Astrocyte of the spinal cord (primary cell): ENCODE results near the gene PNRC2.

ENCODE experiments used
- DNase-seq: peaks from one replicate; pipeline ENCODE4 v3.0.0; 2011; ENCODE audit warnings: low read depth, low spot score
- H3K4me3 ChIP-seq: 2 replicates; pipeline ENCODE4 v1.5.1; 2011; ENCODE audit warnings: low read depth, mild to moderate bottlenecking, low read length, moderate library complexity
- in situ Hi-C: cut with HindIII; loops from 2 replicates; pipeline ENCODE4 v1.10.0; 2017; ENCODE audit warnings: low sequenced_read_pairs
- TF ChIP-seq, protein P1 (sequence below): IDR thresholded peaks from 2 replicates; pipeline ENCODE4 v1.5.1; 2012; ENCODE audit warnings: low read depth, mild to moderate bottlenecking, low read length, inconsistent platforms

The PNRC2 gene

GRCh38 chr1:23927097-23927496 lies 32.5 kb upstream of the PNRC2 start:
- in situ Hi-C loops: no loop called here
- no peak for DNase-seq
- TF ChIP-seq, protein P1, sequence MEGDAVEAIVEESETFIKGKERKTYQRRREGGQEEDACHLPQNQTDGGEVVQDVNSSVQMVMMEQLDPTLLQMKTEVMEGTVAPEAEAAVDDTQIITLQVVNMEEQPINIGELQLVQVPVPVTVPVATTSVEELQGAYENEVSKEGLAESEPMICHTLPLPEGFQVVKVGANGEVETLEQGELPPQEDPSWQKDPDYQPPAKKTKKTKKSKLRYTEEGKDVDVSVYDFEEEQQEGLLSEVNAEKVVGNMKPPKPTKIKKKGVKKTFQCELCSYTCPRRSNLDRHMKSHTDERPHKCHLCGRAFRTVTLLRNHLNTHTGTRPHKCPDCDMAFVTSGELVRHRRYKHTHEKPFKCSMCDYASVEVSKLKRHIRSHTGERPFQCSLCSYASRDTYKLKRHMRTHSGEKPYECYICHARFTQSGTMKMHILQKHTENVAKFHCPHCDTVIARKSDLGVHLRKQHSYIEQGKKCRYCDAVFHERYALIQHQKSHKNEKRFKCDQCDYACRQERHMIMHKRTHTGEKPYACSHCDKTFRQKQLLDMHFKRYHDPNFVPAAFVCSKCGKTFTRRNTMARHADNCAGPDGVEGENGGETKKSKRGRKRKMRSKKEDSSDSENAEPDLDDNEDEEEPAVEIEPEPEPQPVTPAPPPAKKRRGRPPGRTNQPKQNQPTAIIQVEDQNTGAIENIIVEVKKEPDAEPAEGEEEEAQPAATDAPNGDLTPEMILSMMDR: no peak
- H3K4me3 ChIP-seq: no peak overlapping the region

- TF ChIP-seq, protein P1: no peak
- in situ Hi-C loops: no loop called here
These were observed 30.8 kb upstream of the PNRC2 start for GRCh38 chr1:23928789-23929188.

GRCh38 chr1:23930270-23930669 lies 29.4 kb upstream of the PNRC2 start:
- in situ Hi-C loops: no loop called here
- TF ChIP-seq, protein P1: no peak
- no peak for DNase-seq
- no peak overlapping the region for H3K4me3 ChIP-seq

More at GRCh38 chr1:23928789-23929188, 30.8 kb upstream of the PNRC2 start:
- H3K4me3 ChIP-seq: no peak overlapping the region
- no peak for DNase-seq

DNA sequence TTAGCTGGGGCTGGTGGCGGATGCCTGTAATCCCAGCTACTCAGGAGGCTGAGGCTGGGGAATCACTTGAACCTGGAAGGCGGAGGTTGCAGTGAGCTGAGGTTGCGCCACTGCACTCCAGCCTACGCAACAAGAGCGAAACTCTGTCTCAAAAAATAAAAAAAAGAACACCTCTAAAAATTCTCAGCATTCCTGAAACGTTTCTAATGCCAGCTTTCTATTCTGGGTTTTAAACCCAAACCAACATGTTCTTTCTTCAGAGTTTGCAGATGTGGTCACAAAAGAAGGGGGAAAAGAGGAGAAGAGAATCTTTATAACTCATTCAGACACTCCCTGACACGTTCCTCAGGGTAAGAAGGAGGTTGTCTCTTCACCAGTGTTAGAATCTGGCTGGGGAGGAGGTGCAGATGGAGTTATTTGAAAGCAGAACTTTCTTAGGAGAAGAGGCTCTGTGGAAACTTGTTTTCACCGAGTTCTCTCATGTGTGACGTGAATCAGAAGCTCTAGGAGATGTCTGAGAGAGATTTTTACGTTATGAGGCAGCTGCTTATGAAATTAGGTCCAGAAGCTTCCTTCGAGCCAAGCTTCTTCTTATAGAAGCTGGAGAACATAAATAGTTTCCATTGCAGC lies 28.7 kb upstream of the PNRC2 start:
- no peak overlapping the region for H3K4me3 ChIP-seq
- TF ChIP-seq, protein P1: no peak
- in situ Hi-C loops: no loop called here
- peak; percentile 31 for DNase-seq

DNA sequence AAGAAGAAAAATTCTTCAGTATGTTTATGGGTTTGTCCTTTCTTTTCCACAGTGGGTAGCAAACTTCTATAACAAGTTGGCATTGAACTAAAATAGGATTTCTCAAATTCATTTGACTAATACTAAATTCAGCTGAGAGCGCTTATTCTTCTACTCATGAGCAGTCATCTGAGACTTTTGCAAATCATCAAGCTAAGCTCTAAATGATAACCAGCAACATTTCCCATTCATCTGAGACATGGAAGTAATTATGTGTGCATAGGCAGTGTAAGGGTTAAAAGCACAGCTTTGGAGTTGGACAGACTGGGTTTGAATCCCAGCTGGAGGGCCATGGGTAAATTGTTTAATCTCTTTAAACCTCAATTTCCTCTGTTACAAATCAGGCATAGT lies 28.1 kb upstream of the PNRC2 start:
- no peak overlapping the region for H3K4me3 ChIP-seq
- TF ChIP-seq, protein P1: no peak
- in situ Hi-C loops: no loop called here
- DNase-seq: no peak

DNA sequence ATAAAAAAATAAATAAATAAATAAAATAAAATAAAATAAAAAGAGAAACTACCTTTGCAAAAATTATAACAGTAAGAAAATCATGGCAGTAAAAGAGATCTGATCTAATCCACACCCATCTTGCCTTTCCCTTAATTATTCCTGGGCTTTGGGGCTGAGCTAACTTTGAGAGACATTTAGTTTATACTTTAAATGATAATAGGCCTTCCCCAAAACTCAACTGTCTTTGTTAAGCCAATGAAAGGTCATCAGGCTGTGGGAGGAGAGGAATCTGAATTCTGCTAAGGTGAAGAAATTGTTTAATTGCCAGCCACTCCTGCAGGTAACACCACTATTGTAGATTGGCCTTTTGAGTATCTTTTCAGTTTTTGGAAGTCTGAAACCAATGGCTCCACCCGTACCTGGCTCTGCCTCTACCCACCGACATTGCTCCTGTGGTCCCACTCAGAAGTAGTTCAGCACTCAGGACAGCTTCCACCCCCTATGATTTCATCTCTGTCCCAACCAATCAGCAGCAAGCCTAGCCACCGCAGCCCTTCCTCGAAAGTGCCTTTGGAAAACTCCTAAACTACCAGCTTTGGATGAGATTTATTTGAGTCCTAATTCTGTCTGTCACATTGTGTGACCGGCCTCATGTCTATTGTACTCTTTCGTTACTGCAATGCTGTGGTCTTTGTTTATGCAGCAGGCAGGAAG lies 23.0 kb upstream of the PNRC2 start:
- TF ChIP-seq, protein P1: no peak
- in situ Hi-C loops: no loop called here
- DNase-seq: no peak
- H3K4me3 ChIP-seq: no peak overlapping the region
